ENCODE results near the gene PHACTR1.

Gene PHACTR1

DNA sequence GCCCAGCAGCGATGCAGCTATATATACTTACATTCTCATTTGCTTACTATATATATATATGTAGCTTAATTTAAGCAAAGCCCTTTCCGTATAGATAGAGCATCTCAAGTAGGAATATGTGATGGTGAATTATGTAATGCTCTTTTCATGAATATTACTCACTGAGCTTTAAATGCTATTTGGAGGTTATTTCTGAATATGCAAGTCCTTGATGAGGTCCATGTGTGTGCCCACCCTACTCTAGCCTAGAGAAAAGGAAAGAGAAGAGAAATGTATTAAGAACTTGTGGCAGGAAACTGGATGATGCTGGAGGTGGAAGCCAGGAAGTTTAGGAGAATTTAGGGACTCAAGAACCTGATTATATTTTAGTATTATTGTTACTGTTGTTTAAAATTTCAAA, 63.2 kb downstream of the PHACTR1 start:
- H4K8ac ChIP-seq (ENCODE audit: low read length) = no peak overlapping the region
- no peak overlapping the region for H3K14ac ChIP-seq (ENCODE audit: low read length in 2 of 2)
- H3K79me1 ChIP-seq (replicated peaks; ENCODE audit: low read length, poor library complexity, severe bottlenecking) = no peaks in the 10 kb centered on the region
- H2BK15ac ChIP-seq (ENCODE audit: low read depth, poor library complexity, severe bottlenecking) = no peak overlapping the region
- no peak overlapping the region for H3K18ac ChIP-seq (ENCODE audit: low read depth in 1 of 2, low read length in 2 of 2)
- H3K36me3 ChIP-seq (ENCODE audit: control insufficient read depth in 1 of 2, insufficient read depth in 2 of 2, low read depth in 1 of 2, low read length in 2 of 2) = no peaks in the 10 kb centered on the region
- no peak for DNase-seq
- H4K91ac ChIP-seq (ENCODE audit: low read length) = no peak overlapping the region
- no peak overlapping the region for H3K4ac ChIP-seq (ENCODE audit: low read depth in 1 of 2, low read length in 2 of 2)
- no peak overlapping the region for H3K9ac ChIP-seq (ENCODE audit: low read length)
- H3K27ac ChIP-seq (ENCODE audit: low read length, poor library complexity, severe bottlenecking) = no peak overlapping the region
- H3K9me3 ChIP-seq (ENCODE audit: control insufficient read depth, low read length) = no peaks in the 10 kb centered on the region
- H3K4me3 ChIP-seq (ENCODE audit: insufficient read depth in 1 of 2, low read depth in 1 of 2, low read length in 2 of 2) = no peak overlapping the region
- H2BK120ac ChIP-seq (ENCODE audit: low read depth, low read length) = no peak overlapping the region
- no peak overlapping the region for H3K23ac ChIP-seq (ENCODE audit: low read length in 2 of 2)
- peaks cover 0 to 6% of the 10 kb centered on the region in 2 experiments for H3K27me3 ChIP-seq (ENCODE audit: control insufficient read depth in 1 of 2, insufficient read depth in 1 of 2, low read length in 2 of 2)
- no peaks in the 10 kb centered on the region for H3K4me1 ChIP-seq (ENCODE audit: control insufficient read depth, insufficient read depth, low read depth, low read length)
- WGBS = 100% methylated on average over 1 of the region's 2 CpGs
- H2BK12ac ChIP-seq (ENCODE audit: low read length in 2 of 2) = no peak overlapping the region
- H2AFZ ChIP-seq (ENCODE audit: low read depth, low read length) = no peak overlapping the region
- H2BK5ac ChIP-seq (ENCODE audit: low read depth, low read length, poor library complexity, severe bottlenecking) = no peak overlapping the region
- no peak overlapping the region for H2AK5ac ChIP-seq (ENCODE audit: low read length, severe bottlenecking)
- H3K4me2 ChIP-seq (ENCODE audit: low read length, poor library complexity, severe bottlenecking) = no peak overlapping the region

- no peak overlapping the region for H4K91ac ChIP-seq (ENCODE audit: low read length)
- H3K4me3 ChIP-seq (ENCODE audit: insufficient read depth in 1 of 2, low read depth in 1 of 2, low read length in 2 of 2) = no peak overlapping the region
- H4K8ac ChIP-seq (ENCODE audit: low read length) = no peak overlapping the region
- no peak overlapping the region for H2BK12ac ChIP-seq (ENCODE audit: low read length in 2 of 2)
- 84% methylated on average over 5 of the region's 5 CpGs for WGBS
- no peak overlapping the region for H3K18ac ChIP-seq (ENCODE audit: low read depth in 1 of 2, low read length in 2 of 2)
- H3K4me2 ChIP-seq (ENCODE audit: low read length, poor library complexity, severe bottlenecking) = no peak overlapping the region
- peaks cover 0 to 6% of the 10 kb centered on the region in 2 experiments for H3K27me3 ChIP-seq (ENCODE audit: control insufficient read depth in 1 of 2, insufficient read depth in 1 of 2, low read length in 2 of 2)
- no peaks in the 10 kb centered on the region for H3K79me1 ChIP-seq (replicated peaks; ENCODE audit: low read length, poor library complexity, severe bottlenecking)
- no peaks in the 10 kb centered on the region for H3K4me1 ChIP-seq (ENCODE audit: control insufficient read depth, insufficient read depth, low read depth, low read length)
- no peak overlapping the region for H3K27ac ChIP-seq (ENCODE audit: low read length, poor library complexity, severe bottlenecking)
- H3K23ac ChIP-seq (ENCODE audit: low read length in 2 of 2) = no peak overlapping the region
- no peaks in the 10 kb centered on the region for H3K36me3 ChIP-seq (ENCODE audit: control insufficient read depth in 1 of 2, insufficient read depth in 2 of 2, low read depth in 1 of 2, low read length in 2 of 2)
- no peak overlapping the region for H3K14ac ChIP-seq (ENCODE audit: low read length in 2 of 2)
- H2BK120ac ChIP-seq (ENCODE audit: low read depth, low read length) = no peak overlapping the region
- no peak overlapping the region for H3K4ac ChIP-seq (ENCODE audit: low read depth in 1 of 2, low read length in 2 of 2)
- no peak overlapping the region for H3K9ac ChIP-seq (ENCODE audit: low read length)
- no peak for DNase-seq
- no peak overlapping the region for H2BK5ac ChIP-seq (ENCODE audit: low read depth, low read length, poor library complexity, severe bottlenecking)
- H2AFZ ChIP-seq (ENCODE audit: low read depth, low read length) = no peak overlapping the region
- H2BK15ac ChIP-seq (ENCODE audit: low read depth, poor library complexity, severe bottlenecking) = no peak overlapping the region
- H3K9me3 ChIP-seq (ENCODE audit: control insufficient read depth, low read length) = no peaks in the 10 kb centered on the region
- H2AK5ac ChIP-seq (ENCODE audit: low read length, severe bottlenecking) = no peak overlapping the region
These were observed 65.6 kb downstream of the PHACTR1 start for GRCh38 chr6:12782136-12782535.

DNA sequence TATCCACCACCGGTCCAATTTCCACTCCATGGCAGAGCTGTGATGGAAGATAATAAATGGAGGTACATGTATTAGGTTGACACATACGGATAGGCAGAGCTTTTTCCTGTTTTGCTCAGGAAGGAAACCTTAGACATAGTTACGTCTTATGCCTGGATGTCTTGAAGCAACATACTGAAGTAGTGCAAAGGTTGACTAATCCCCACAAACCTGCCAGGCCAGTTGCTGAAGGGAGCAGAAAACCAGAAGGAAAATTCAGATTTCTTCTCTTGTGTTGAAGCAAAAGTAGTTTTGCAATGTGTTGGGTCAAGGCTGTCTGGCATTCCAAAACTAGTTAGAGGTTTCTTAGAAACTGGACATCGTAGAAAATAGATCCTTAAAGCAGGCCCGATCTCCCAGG, 68.7 kb downstream of the PHACTR1 start:
- no peak overlapping the region for H4K91ac ChIP-seq (ENCODE audit: low read length)
- no peak overlapping the region for H3K27ac ChIP-seq (ENCODE audit: low read length, poor library complexity, severe bottlenecking)
- H2BK12ac ChIP-seq (ENCODE audit: low read length in 2 of 2) = no peak overlapping the region
- no peaks in the 10 kb centered on the region for H3K9me3 ChIP-seq (ENCODE audit: control insufficient read depth, low read length)
- H3K4me3 ChIP-seq (ENCODE audit: insufficient read depth in 1 of 2, low read depth in 1 of 2, low read length in 2 of 2) = no peak overlapping the region
- no peak overlapping the region for H3K23ac ChIP-seq (ENCODE audit: low read length in 2 of 2)
- H2BK5ac ChIP-seq (ENCODE audit: low read depth, low read length, poor library complexity, severe bottlenecking) = no peak overlapping the region
- H2AFZ ChIP-seq (ENCODE audit: low read depth, low read length) = no peak overlapping the region
- H3K27me3 ChIP-seq (ENCODE audit: control insufficient read depth in 1 of 2, insufficient read depth in 1 of 2, low read length in 2 of 2) = peaks cover 0 to 6% of the 10 kb centered on the region in 2 experiments
- no peak overlapping the region for H2AK5ac ChIP-seq (ENCODE audit: low read length, severe bottlenecking)
- no peak overlapping the region for H3K4ac ChIP-seq (ENCODE audit: low read depth in 1 of 2, low read length in 2 of 2)
- H2BK15ac ChIP-seq (ENCODE audit: low read depth, poor library complexity, severe bottlenecking) = no peak overlapping the region
- no peak overlapping the region for H3K9ac ChIP-seq (ENCODE audit: low read length)
- H2BK120ac ChIP-seq (ENCODE audit: low read depth, low read length) = no peak overlapping the region
- WGBS = 92% methylated on average over 4 of the region's 5 CpGs
- no peak overlapping the region for H3K14ac ChIP-seq (ENCODE audit: low read length in 2 of 2)
- no peaks in the 10 kb centered on the region for H3K79me1 ChIP-seq (replicated peaks; ENCODE audit: low read length, poor library complexity, severe bottlenecking)
- H3K36me3 ChIP-seq (ENCODE audit: control insufficient read depth in 1 of 2, insufficient read depth in 2 of 2, low read depth in 1 of 2, low read length in 2 of 2) = no peaks in the 10 kb centered on the region
- H3K18ac ChIP-seq (ENCODE audit: low read depth in 1 of 2, low read length in 2 of 2) = no peak overlapping the region
- DNase-seq = no peak
- H4K8ac ChIP-seq (ENCODE audit: low read length) = no peak overlapping the region
- H3K4me1 ChIP-seq (ENCODE audit: control insufficient read depth, insufficient read depth, low read depth, low read length) = no peaks in the 10 kb centered on the region
- H3K4me2 ChIP-seq (ENCODE audit: low read length, poor library complexity, severe bottlenecking) = no peak overlapping the region

GRCh38 chr6:12785921-12786320, 69.4 kb downstream of the PHACTR1 start:
- Histone ChIP-seq H2BK5ac (ENCODE audit: low read depth, low read length, poor library complexity, severe bottlenecking) (no peak overlapping the region), H2AFZ (ENCODE audit: low read depth, low read length) (no peak overlapping the region), H3K4me3 (ENCODE audit: insufficient read depth in 1 of 2, low read depth in 1 of 2, low read length in 2 of 2) (no peak overlapping the region), H2BK12ac (ENCODE audit: low read length in 2 of 2) (no peak overlapping the region), H3K18ac (ENCODE audit: low read depth in 1 of 2, low read length in 2 of 2) (no peak overlapping the region), H3K4ac (ENCODE audit: low read depth in 1 of 2, low read length in 2 of 2) (no peak overlapping the region), H3K27me3 (ENCODE audit: control insufficient read depth in 1 of 2, insufficient read depth in 1 of 2, low read length in 2 of 2) (peaks cover 0 to 3% of the 10 kb centered on the region in 2 experiments), H3K9me3 (ENCODE audit: control insufficient read depth, low read length) (no peaks in the 10 kb centered on the region), H3K4me1 (ENCODE audit: control insufficient read depth, insufficient read depth, low read depth, low read length) (no peaks in the 10 kb centered on the region), H4K91ac (ENCODE audit: low read length) (no peak overlapping the region), H3K9ac (ENCODE audit: low read length) (no peak overlapping the region), H3K4me2 (ENCODE audit: low read length, poor library complexity, severe bottlenecking) (no peak overlapping the region), H4K8ac (ENCODE audit: low read length) (no peak overlapping the region), H3K23ac (ENCODE audit: low read length in 2 of 2) (no peak overlapping the region), H3K79me1 (replicated peaks; ENCODE audit: low read length, poor library complexity, severe bottlenecking) (no peaks in the 10 kb centered on the region), H2AK5ac (ENCODE audit: low read length, severe bottlenecking) (no peak overlapping the region), H2BK120ac (ENCODE audit: low read depth, low read length) (no peak overlapping the region), H3K36me3 (ENCODE audit: control insufficient read depth in 1 of 2, insufficient read depth in 2 of 2, low read depth in 1 of 2, low read length in 2 of 2) (no peaks in the 10 kb centered on the region), H2BK15ac (ENCODE audit: low read depth, poor library complexity, severe bottlenecking) (no peak overlapping the region), H3K27ac (ENCODE audit: low read length, poor library complexity, severe bottlenecking) (no peak overlapping the region), H3K14ac (ENCODE audit: low read length in 2 of 2) (no peak overlapping the region)
- DNase-seq = no peak
- WGBS = 92% methylated on average over 2 of the region's 4 CpGs

All from mesenchymal stem cell (in vitro differentiated cells and primary cell).